ENCODE measurements around the gene LAGE3.
A peak's percentile ranks its signal among the peaks of the same experiment; 100 is the strongest.
"Not testable (repeated sequence)": the region's sequence is repeated elsewhere in the genome, so short reads cannot be mapped to it uniquely, and the experiment has no call there.

Gene LAGE3

DNA sequence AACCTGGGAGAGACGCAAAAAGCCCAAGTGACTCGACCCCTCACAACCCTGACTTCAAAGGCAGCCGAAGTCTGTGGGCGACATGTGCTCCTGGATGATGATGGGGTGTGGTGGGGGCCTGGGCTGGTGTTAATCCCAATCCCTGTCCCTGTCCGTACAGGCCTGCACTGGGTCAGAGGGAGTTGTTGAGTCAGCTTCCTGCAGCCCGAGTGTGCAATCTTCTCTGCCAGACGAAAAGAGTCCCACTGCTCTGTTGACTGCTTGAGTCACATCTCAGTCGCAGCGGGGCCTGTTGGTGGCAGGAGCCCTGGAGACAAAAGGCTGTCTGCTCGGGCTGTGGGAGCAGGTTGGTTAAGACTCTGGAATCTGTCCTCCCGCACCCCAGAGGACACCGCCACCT is 26.7 kb upstream of the LAGE3 start:
- in situ Hi-C loops (cut with MboI; ENCODE audit: low pct_unique_long_range_greater_than_20kb, low sequenced_read_pairs): no loop called here
- DNase-seq: no peak

DNA sequence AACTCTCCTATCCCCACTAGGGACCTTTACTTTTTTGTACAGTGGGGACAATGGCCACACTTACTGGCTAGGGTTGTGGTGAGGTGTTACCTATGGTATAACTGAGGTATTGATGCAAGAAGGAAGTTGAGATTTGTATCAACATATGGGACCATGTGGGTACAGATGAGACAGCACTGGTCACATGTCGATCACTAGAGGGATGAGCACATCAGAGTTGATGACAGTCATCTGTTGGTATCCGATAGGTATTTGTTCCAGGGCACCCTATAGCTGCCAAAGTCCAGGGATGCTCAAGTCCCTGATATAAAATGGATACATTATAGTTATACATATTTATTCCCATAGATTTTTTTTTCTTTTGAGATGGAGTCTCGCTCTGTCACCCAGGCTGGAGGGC is 23.9 kb upstream of the LAGE3 start:
- DNase-seq: no peak
- in situ Hi-C loops (cut with MboI; ENCODE audit: low pct_unique_long_range_greater_than_20kb, low sequenced_read_pairs): no loop called here

- in situ Hi-C loops (cut with MboI; ENCODE audit: low pct_unique_long_range_greater_than_20kb, low sequenced_read_pairs): no loop called here
- DNase-seq: no peak
Measured at GRCh38 chrX:154502098-154502497, 23.0 kb upstream of the LAGE3 start.

- DNase-seq; in situ Hi-C loops (cut with MboI; ENCODE audit: low pct_unique_long_range_greater_than_20kb, low sequenced_read_pairs): not testable (repeated sequence)
Measured at GRCh38 chrX:154501423-154501822, 22.3 kb upstream of the LAGE3 start.

GRCh38 chrX:154496591-154497137 is 17.6 kb upstream of the LAGE3 start:
- DNase-seq; in situ Hi-C loops (cut with MboI; ENCODE audit: low pct_unique_long_range_greater_than_20kb, low sequenced_read_pairs): not testable (repeated sequence)

DNA sequence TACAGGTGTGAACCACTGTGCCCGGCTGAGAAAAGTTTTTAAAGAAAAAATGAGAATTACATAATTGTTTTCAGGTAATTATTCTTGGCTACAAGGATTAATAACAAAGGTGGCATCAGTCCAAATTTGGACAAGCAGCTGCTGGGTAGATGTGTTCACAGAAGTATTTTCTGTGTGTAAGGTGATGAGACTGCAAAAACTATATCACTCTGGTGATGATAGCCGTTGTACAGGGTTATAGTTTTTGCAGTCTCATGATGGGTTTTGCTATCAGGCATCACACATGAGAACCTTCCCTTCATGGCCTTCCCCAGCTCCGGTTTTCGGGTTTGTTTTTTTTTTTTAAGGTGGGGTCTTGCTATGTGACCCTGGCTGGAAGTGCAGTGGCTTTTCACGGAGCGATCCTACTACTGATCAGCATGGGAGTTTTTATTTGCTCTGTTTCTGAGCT is 16.4 kb upstream of the LAGE3 start:
- in situ Hi-C loops (cut with MboI; ENCODE audit: low pct_unique_long_range_greater_than_20kb, low sequenced_read_pairs): no loop called here
- DNase-seq: no peak

GRCh38 chrX:154494715-154495114 is 15.6 kb upstream of the LAGE3 start:
- in situ Hi-C loops (cut with MboI; ENCODE audit: low pct_unique_long_range_greater_than_20kb, low sequenced_read_pairs): no loop called here

GRCh38 chrX:154490414-154491083 is 11.5 kb upstream of the LAGE3 start, which contains the start of gene SLC10A3:
Gene SLC10A3, minus strand, starts transcription at chrX:154490629. Its CDS starts 1,689 bp downstream, at chrX:154488940.
- in situ Hi-C loops (cut with MboI; ENCODE audit: low pct_unique_long_range_greater_than_20kb, low sequenced_read_pairs): no loop called here

More at GRCh38 chrX:154494715-154495114, 15.6 kb upstream of the LAGE3 start:
- no peak for DNase-seq

GRCh38 chrX:154490021-154490413 is 10.9 kb upstream of the LAGE3 start:
- in situ Hi-C loops (cut with MboI; ENCODE audit: low pct_unique_long_range_greater_than_20kb, low sequenced_read_pairs): no loop called here
- DNase-seq: peak; percentile 43

More at GRCh38 chrX:154490414-154491083, 11.5 kb upstream of the LAGE3 start, which contains the start of gene SLC10A3:
- peak; percentile 97 for DNase-seq

- in situ Hi-C loops (cut with MboI; ENCODE audit: low pct_unique_long_range_greater_than_20kb, low sequenced_read_pairs): no loop called here
- no peak for DNase-seq
Measured at GRCh38 chrX:154489182-154489581, 10.1 kb upstream of the LAGE3 start.

DNA sequence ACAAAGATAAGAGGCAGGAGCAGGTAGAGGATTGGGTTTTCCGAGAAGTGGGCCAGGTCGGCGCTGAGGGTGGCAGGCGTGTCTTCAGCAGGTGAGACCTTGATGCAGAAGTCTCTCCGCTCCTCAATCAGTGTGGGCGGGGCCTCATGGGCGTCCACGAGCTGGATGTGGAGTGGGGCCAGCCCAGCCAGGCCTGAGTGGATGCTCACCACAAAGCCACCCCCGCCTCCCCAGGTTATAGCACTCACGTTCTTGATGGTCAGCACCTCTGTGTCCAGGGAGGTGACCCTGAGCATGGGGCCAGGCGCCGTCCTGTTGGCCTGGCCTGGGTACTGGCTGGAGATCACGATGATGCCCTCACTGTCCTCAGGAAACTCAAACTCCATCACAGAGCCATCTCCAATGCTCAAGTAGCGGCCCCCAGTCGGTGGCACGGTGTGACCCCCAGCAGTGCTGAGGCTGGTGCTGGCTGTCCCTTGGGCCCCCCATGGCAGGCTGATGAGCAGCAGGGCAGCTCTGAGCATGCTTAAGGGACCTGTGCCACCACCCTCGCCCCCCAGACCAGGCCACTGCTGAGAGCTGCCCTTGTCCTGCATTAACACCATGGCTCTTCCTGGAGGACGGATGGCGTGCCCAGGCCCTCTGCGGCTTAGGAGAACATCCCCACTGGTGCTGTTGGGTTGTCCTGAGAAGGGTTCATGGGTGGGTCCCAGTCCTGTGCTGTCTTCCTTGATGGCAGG is 9.4 kb upstream of the LAGE3 start:
- in situ Hi-C loops (cut with MboI; ENCODE audit: low pct_unique_long_range_greater_than_20kb, low sequenced_read_pairs): no loop called here
- DNase-seq: no peak

DNA sequence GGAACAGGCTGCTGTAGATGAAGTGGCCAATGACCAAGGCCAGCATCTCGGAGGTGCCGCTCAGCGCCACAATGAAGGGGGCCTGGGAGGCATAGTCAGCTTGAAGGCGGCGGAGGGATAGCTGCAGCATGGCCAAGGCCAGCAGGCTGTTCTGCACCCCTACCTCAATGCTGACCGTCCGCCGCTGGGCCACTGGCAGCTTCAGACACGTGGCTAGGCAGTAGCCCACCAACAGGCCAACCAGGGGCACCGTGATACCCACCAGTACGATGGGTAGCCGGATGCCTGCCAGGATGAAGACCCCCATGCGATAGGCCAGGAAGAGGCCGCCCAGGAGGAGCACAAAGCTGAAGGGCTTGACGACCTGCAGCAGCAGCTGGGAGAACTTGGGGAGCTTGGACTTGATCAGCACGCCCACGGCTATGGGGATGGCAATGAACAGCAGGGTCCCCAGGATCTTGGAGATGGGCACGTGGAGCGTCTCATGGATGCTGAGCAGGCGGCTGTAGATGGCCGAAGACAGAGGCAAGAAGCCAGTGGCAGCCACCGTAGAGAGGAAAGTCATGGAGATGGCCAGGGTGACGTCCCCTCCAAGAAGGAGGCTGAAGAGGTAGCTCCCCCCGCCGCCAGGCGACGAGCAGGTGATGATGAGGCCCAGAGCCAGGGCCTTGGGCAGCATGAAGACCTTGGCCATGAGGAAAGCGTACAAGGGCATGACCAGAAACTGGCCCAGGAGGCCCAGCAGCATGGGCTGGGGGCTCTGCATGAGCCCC is 8.6 kb upstream of the LAGE3 start:
- DNase-seq: no peak
- in situ Hi-C loops (cut with MboI; ENCODE audit: low pct_unique_long_range_greater_than_20kb, low sequenced_read_pairs): no loop called here

- in situ Hi-C loops (cut with MboI; ENCODE audit: low pct_unique_long_range_greater_than_20kb, low sequenced_read_pairs): no loop called here
- peak; percentile 79 for DNase-seq
Measured at GRCh38 chrX:154486396-154487207, 7.5 kb upstream of the LAGE3 start, which contains the start of gene UBL4A. Gene UBL4A, minus strand, starts transcription at chrX:154486615. Its CDS starts 31 bp downstream, at chrX:154486584.

GRCh38 chrX:154486052-154486395 is 6.9 kb upstream of the LAGE3 start:
- DNase-seq: peak; percentile 37
- in situ Hi-C loops (cut with MboI; ENCODE audit: low pct_unique_long_range_greater_than_20kb, low sequenced_read_pairs): no loop called here

DNA sequence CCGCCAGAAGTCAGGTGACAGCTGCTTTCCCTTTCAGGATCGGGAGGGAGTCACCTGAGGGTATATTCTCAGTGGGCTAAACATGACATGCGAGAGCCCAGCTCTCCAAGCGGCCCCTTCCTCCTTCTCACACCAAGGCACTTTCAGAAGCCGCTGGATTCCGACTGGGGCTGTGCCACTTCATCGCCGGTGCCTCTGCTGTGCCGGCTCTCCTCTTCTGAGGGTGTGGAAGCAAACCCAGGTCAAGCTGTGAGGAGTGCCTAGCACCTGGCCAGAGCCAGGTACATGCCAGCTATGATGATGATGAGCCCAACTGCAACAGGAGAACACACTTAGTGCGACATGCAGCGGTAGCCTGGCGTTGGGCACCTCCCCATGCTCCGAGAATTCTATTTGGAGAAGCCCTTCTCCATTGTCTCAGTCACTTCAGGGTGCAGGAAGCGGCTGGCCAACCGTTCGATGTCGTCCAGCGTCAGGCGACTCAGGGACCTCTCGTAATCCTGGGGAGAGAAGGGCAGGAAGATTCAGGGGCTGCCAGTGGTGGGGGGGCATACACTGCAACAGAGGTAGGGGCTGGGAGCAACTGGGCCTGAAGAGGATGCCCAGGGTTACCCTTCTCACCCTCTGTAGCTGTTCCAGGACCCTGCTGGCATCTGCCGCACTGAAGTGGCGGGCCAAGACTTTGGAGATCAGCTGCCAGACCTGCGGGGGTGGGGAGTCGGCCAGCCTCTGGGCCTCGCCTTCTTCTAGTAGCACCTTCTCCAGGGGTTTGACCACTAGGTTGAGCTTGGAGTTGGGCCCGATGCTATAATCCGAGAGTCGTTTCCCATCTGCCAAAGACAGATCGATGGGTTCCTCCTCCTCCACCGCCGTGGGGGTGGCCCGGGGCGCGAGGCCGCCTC is 6.3 kb upstream of the LAGE3 start:
- in situ Hi-C loops (cut with MboI; ENCODE audit: low pct_unique_long_range_greater_than_20kb, low sequenced_read_pairs): no loop called here
- DNase-seq: no peak

- DNase-seq: no peak
- in situ Hi-C loops (cut with MboI; ENCODE audit: low pct_unique_long_range_greater_than_20kb, low sequenced_read_pairs): no loop called here
Measured at GRCh38 chrX:154484255-154485149, 5.4 kb upstream of the LAGE3 start.

DNA sequence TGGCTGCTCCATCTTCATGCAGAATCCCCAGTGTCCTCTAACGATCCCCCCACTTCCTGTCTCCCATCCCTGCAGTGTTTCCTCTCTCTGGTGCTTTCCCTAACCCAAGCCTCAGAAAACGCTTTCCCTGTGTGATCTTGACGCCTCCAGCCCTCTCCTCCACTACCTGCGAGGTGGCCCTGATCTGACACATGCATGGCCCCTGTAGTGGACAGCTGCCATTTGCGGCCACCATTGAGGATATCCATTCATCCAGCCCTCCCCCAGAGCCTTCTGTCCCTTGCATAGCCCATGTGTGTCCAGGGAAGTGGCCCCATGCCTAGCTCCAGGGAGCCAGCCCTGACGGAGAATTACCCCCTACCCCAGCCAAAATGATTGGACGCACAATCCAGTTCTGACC is 4.2 kb upstream of the LAGE3 start:
- in situ Hi-C loops (cut with MboI; ENCODE audit: low pct_unique_long_range_greater_than_20kb, low sequenced_read_pairs): no loop called here
- DNase-seq: no peak

Measured in KBM-7 (cell line).